Epithelial cell of alveolus of lung (primary cell): ENCODE data around the gene GAS6. TPM values are rescaled to one million over a fixed set of nuclear protein-coding genes. Genes with fewer than 3 reads are reported as not detected.

ENCODE experiments used
- total RNA-seq: library from RNA; depleted of rRNA; stranded (reverse); fragments of >200 nt; gene quantifications from 2 replicates; pipeline ENCODE4 v1.2.1, GENCODE V29; 2015

Gene GAS6
- 67.7 and 141 TPM in 2 replicates for total RNA-seq

DNA sequence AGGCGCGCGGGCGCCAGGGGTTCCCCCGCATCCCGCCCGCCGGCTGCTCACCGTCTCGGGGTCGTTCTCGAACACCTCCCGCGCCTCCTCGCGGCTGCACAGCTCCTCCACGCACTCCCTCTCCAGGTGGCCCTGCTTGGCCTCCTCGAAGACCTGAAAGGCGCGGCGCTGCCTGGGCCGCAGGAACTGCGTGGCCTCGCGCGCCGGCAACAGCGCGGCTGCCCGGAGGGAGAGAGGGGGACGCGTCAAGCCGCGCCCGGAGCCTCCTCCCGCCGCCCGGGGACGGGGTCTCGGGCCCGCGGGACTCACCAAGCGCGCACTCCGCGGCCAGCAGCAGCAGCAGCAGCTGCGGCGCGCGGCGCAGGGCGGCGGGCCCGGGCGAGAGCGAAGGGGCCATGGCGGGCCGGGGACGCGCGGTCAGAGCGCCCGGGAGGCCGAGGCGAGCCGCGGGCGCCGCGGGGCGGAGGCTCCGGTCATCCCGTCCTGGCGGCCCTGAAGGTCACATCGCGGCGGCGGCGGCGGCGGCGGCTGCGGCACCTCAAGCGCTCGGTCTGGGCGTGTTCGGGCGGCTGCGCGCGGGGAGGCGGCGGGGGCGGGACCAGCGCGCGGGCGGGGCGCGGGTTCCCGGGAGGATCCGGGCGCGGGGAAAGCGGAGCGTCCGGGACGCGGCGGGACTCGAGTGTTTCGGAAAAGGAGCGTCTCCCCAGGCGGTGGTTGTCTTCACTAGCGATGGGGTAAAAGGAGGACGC, at the start of gene GAS6:
Gene GAS6, minus strand, starts transcription at position 553 of the 749 bp plus-strand sequence. Its CDS starts 156 bp downstream, at position 397.

Other genes with a start within 250 kb of the GAS6 start
- gene ATP4B, start 205.9 kb downstream of the GAS6 start, total RNA-seq: not detected in 2 replicates
- not detected in 2 replicates for gene GRK1, start 196.9 kb downstream of the GAS6 start, total RNA-seq
- gene TMEM255B, start 104.8 kb downstream of the GAS6 start, total RNA-seq: 1.0 TPM in 1 of 2 replicates, not detected in the other
- under 0.01 TPM in 1 of 2 replicates, not detected in the other for gene C13orf46, start 110.0 kb upstream of the GAS6 start, total RNA-seq